ENCODE data around the gene STK32A.
"Not testable (repeated sequence)": the region's sequence is repeated elsewhere in the genome, so short reads cannot be mapped to it uniquely, and the experiment has no call there.

The STK32A gene

DNA sequence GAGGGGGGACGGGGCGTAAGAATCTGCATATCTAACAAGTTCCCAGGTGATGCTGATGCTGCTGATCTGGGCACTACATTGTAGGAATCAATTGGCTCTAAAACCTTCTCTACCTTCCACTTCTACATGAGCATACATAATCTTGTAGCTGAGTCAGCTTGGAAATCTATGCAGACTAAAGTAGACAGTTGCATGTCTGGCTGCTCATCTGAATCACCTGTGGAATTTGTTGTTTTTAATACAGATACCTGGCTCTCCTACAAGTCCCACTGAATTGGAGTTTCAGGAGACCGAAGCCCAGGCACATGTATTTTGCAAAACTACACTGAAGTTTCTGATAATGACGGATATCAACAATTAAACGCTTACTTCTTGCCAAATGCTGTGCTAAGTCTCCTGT, 113.6 kb downstream of the STK32A start:
- DNase-seq (ENCODE audit: insufficient read length) (no peak), FAIRE-seq (no peak)
- TF ChIP-seq POLR2A (IDR thresholded peaks at IDR 0.05; ENCODE audit: low read depth, low read length) (no peak), POLR2AphosphoS5 (IDR thresholded peaks at IDR 0.05; ENCODE audit: low read depth, low read length) (no peak), TAF1 (IDR thresholded peaks at IDR 0.05; ENCODE audit: borderline replicate concordance, low read depth, low read length) (no peak)

DNA sequence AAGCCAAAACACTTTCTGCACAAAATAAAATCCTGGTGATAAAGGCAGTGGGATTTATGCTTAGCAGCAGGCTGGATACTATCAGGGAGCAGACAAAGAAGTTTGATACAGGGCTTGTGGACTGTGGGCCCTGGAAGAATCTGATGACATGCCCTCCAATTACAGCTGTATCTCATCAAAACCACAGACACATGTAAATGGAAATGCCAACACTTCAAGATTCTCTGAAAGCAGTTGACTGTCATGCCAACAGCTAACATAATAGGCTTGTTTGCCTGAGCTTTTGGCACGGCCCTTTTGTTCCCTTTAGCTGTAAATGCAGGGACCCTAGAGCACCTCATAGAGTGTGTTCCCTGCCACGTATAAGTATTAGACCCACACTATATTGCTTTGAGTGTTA, 114.4 kb downstream of the STK32A start:
- DNase-seq (ENCODE audit: insufficient read length) (no peak), FAIRE-seq (no peak)
- no peak for TF ChIP-seq POLR2AphosphoS5 (IDR thresholded peaks at IDR 0.05; ENCODE audit: low read depth, low read length)
- TF ChIP-seq TAF1 (IDR thresholded peaks at IDR 0.05; ENCODE audit: borderline replicate concordance, low read depth, low read length), result no peak
- TF ChIP-seq POLR2A (IDR thresholded peaks at IDR 0.05; ENCODE audit: low read depth, low read length), result no peak

DNA sequence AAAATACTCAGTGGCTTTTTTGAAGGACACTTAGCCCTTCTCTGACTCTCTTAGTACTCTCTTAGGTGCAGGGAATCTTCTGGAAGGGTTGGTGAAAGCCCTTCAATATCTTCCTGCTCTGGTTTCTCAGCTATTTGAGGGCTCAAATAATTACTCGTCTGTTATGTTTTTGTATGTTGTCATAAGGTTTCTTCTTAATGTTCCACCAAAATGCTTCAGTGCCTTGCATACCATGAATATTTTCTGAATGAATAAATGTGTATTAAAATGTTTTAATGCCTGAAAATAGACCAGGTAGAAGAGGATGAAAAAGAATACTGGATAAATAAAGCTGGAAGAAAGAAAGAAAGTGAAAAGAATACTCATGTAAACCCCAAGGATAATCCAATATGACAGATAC, 124.3 kb downstream of the STK32A start:
- TF ChIP-seq TAF1 (IDR thresholded peaks at IDR 0.05; ENCODE audit: borderline replicate concordance, low read depth, low read length), result no peak
- TF ChIP-seq POLR2A (IDR thresholded peaks at IDR 0.05; ENCODE audit: low read depth, low read length), result no peak
- no peak for TF ChIP-seq POLR2AphosphoS5 (IDR thresholded peaks at IDR 0.05; ENCODE audit: low read depth, low read length)
- FAIRE-seq, result no peak
- DNase-seq (ENCODE audit: insufficient read length), result no peak

DNA sequence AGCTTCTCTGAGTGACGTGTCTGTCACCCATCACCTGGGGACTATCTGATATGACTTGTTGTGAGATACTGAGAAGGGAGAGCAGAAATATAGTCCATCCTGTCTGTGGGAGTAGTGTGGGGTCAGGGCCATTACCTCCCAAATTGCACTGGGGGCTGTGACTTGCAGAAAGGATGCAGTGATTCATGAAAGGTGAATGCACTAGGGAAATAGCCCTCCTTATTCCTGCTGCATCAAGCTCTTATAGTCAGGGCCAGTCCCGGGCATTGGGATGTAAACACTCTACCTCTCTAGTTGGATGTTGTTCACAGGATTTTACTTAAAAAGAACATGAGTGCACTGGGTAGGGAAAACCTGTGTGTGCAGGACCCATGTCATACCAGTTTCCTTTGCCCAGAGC, 124.8 kb downstream of the STK32A start:
- no peak for DNase-seq (ENCODE audit: insufficient read length)
- no peak for FAIRE-seq
- no peak for TF ChIP-seq POLR2A (IDR thresholded peaks at IDR 0.05; ENCODE audit: low read depth, low read length)
- no peak for TF ChIP-seq POLR2AphosphoS5 (IDR thresholded peaks at IDR 0.05; ENCODE audit: low read depth, low read length)
- TF ChIP-seq TAF1 (IDR thresholded peaks at IDR 0.05; ENCODE audit: borderline replicate concordance, low read depth, low read length), result no peak

DNA sequence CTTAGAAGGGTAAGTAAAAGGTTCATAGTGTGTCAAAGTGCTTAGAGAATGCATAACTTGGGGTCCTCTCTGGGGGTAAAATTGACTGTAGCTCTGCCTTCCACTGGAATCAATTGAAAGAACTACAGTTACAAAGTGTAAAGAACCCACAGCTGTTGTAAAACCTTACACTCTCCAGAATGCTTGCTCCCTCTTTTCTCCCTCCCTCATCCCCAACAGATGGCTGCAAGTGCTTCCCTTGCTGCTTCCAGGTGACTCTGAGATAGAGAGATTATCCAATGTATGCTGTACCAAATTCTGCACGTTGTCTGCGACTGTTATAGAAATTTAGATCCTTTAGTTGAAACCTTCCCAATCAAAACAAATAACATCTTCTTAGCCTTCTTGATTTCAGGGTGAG, 126.0 kb downstream of the STK32A start:
- TF ChIP-seq TAF1 (IDR thresholded peaks at IDR 0.05; ENCODE audit: borderline replicate concordance, low read depth, low read length) (no peak), POLR2A (IDR thresholded peaks at IDR 0.05; ENCODE audit: low read depth, low read length) (no peak), POLR2AphosphoS5 (IDR thresholded peaks at IDR 0.05; ENCODE audit: low read depth, low read length) (no peak)
- DNase-seq (ENCODE audit: insufficient read length) (no peak), FAIRE-seq (no peak)

DNA sequence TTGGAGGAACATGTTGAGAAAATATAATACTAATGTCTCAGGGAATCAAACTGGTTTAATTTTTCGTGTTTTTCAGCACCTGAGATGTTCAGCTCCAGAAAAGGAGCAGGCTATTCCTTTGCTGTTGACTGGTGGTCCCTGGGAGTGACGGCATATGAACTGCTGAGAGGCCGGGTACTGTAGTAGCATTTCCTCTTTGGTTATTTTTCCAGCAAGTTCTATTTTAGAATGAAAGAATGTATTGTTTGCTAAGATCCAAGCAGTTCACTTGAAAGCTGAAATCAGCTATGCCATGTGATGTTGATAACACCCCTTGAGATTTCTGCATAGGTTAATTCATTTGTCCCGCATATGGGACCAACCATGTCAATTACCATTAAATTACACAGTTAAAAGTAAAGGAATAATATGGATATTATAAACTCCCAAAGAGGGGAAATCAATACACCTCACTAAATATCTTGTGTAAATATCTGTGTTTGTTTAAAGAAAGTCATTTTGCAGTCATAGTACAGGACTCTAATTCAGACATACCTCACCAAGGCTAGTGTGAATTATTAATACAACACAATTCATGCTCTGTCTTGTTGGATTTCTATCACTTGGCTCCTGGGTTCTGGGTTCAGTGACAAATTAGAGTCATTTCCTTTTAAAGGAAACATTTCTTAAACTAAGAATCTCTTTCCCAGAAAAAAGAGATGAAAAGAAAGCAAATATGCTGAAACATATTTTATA, 126.8 kb downstream of the STK32A start:
- FAIRE-seq, result no peak
- DNase-seq (ENCODE audit: insufficient read length), result no peak
- no peak for TF ChIP-seq TAF1 (IDR thresholded peaks at IDR 0.05; ENCODE audit: borderline replicate concordance, low read depth, low read length)
- TF ChIP-seq POLR2A (IDR thresholded peaks at IDR 0.05; ENCODE audit: low read depth, low read length), result no peak
- TF ChIP-seq POLR2AphosphoS5 (IDR thresholded peaks at IDR 0.05; ENCODE audit: low read depth, low read length), result no peak

DNA sequence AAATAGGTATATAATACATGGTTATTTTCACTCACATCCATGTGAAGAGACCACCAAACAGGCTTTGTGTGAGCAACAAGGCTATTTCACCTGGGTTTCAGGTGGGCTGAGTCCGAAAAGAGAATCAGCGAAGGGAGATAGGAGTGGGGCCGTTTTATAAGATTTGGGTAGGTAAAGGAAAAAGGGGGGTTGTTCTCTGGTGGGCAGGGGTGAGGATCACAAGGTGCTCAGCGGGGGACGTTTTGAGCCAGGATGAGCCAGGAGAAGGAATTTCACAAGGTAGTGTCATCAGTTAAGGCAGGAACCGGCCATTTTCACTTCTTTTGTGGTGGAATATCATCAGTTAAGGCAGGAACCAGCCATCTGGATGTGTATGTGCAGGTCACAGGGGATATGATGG, 132.6 kb downstream of the STK32A start:
- DNase-seq (ENCODE audit: insufficient read length); FAIRE-seq: not testable (repeated sequence)

DNA sequence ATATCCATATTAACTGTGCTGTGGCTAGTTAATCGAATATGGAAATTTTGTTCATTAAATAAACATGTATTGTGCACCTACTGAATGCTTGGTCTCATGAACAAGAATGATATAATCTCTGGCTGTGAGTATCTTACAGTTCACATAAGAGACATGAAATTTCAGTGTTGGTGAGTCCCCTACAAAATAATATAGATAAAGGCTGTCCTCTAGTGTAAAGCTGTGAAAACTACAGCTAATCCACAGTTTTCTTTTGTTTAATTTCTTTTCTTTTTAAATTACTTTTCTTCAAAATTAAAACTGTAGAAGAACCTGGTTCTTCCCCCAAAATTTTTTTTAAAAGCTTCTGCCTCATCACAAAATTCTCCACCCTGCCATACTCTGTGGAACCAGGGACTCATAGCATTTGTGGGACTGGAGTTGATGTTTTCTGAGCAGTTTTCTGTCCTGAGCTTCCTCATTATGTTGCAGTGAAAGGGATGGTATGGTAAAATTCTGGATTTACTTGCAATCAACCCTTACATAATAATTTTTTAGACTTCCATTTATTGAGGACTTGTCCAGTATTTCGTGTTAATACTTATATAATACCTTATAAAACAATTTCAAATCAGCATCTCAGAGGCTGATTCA, 135.0 kb downstream of the STK32A start:
- no peak for DNase-seq (ENCODE audit: insufficient read length)
- no peak for FAIRE-seq

DNA sequence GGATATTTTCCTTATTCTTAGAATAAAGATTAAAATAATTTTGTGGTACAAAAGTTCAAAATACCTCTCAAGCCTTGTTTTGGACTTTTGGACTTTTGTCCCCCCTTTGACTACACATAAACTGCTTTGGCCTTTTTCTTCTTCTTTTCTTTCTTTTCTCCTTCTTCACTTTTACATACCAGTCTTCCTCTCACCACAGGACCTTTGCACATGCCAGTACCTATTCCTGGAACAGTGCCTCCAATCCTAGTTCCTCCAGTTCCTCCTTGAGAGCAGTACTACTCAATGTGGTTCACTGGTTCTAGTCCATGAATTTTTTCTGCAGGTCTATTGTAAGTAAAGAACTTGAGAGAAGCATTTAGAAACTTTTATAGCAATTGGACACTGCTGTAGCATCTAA, 136.5 kb downstream of the STK32A start:
- FAIRE-seq (no peak), DNase-seq (ENCODE audit: insufficient read length) (no peak)
- no peak for TF ChIP-seq POLR2A (IDR thresholded peaks at IDR 0.05; ENCODE audit: low read depth, low read length)
- no peak for TF ChIP-seq POLR2AphosphoS5 (IDR thresholded peaks at IDR 0.05; ENCODE audit: low read depth, low read length)
- no peak for TF ChIP-seq TAF1 (IDR thresholded peaks at IDR 0.05; ENCODE audit: borderline replicate concordance, low read depth, low read length)

More for the DNA sequence above, 135.0 kb downstream of the STK32A start:
- TF ChIP-seq TAF1 (IDR thresholded peaks at IDR 0.05; ENCODE audit: borderline replicate concordance, low read depth, low read length) (no peak), POLR2A (IDR thresholded peaks at IDR 0.05; ENCODE audit: low read depth, low read length) (no peak), POLR2AphosphoS5 (IDR thresholded peaks at IDR 0.05; ENCODE audit: low read depth, low read length) (no peak)

DNA sequence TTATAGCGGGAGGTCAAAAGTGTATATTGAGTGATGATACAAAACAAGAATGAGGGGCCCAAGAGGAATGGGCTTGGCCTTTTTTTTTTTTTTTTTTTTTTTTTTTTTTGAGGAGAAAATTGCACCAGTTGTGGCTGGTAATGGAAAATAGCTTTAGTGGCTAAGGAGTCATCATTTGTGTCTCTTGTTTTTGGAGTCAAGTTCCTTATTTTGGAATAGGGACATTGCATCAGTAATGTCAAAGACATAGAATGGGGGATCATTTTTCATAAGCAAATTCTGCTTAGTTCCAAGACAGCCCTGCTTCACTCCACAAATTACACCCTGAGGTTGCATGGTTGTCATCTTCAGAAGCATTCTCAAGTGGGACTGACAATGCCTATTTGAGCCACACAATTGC, 137.4 kb downstream of the STK32A start:
- DNase-seq (ENCODE audit: insufficient read length) (no peak), FAIRE-seq (no peak)
- TF ChIP-seq TAF1 (IDR thresholded peaks at IDR 0.05; ENCODE audit: borderline replicate concordance, low read depth, low read length), result no peak
- TF ChIP-seq POLR2AphosphoS5 (IDR thresholded peaks at IDR 0.05; ENCODE audit: low read depth, low read length), result no peak

DNA sequence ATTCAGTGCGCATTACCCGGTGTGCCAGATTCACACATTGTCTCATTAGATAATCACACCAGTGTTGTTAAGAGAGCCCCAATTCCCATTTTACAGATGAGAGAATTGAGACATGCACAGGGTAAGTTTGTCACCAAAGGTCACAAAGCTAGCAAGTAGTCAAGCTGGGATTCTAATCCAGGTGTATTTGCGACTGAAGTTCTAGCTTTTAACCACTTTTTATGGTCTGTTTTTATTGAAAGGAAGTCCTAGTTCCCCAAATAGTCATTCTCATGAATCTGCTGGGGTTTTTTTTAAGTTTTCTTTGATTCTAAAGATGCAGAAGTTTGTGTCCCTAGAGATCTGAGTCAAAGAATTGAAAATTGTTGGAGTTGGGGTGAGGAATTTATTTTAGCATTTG, 138.5 kb downstream of the STK32A start:
- TF ChIP-seq POLR2AphosphoS5 (IDR thresholded peaks at IDR 0.05; ENCODE audit: low read depth, low read length), result no peak
- TF ChIP-seq TAF1 (IDR thresholded peaks at IDR 0.05; ENCODE audit: borderline replicate concordance, low read depth, low read length), result no peak
- no peak for TF ChIP-seq POLR2A (IDR thresholded peaks at IDR 0.05; ENCODE audit: low read depth, low read length)
- DNase-seq (ENCODE audit: insufficient read length) (no peak), FAIRE-seq (no peak)

DNA sequence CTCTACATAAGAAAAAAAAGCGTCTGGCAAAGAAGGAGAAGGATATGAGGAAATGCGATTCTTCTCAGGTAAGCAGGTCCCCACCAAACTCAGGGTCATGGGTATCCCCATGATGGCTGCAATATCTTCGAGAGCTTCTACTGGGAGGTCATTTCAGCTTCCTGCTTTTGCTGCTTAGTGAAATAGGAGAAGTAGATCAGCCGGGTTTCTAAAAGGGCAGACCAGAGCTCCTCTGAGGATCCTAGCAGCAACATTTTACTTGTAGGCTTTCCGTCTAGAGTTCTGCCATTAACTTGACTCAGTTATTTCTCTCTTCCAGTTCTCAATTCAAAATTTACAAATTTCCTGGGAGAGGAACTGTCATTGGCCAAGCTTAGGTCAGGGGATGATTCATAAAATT, 140.3 kb downstream of the STK32A start:
- TF ChIP-seq POLR2A (IDR thresholded peaks at IDR 0.05; ENCODE audit: low read depth, low read length) (no peak), POLR2AphosphoS5 (IDR thresholded peaks at IDR 0.05; ENCODE audit: low read depth, low read length) (no peak), TAF1 (IDR thresholded peaks at IDR 0.05; ENCODE audit: borderline replicate concordance, low read depth, low read length) (no peak)
- DNase-seq (ENCODE audit: insufficient read length), result no peak

More for the DNA sequence above, 140.3 kb downstream of the STK32A start:
- no peak for FAIRE-seq

Data from GM12892 (cell line).